CD4-positive, CD25-positive, alpha-beta regulatory T cell (primary cell): ENCODE data around the gene LRRIQ3. TPM values are rescaled to one million over a fixed set of nuclear protein-coding genes. Genes with fewer than 3 reads are reported as not detected.

Experiments
- ATAC-seq, 2 donors: fragments of 150-1000 bp; cut with Tn5 transposase; one replicate each; pipeline ENCODE4 v1.10.0; 2021; ENCODE audit warnings: low read depth in 2 of 2, moderate number of reproducible peaks in 2 of 2, moderate library complexity in 1 of 2
- DNase-seq, 3 donors: peaks; one replicate each; pipeline versions ENCODE4 v3.0.0 to v3.0.0-alpha.2; 2012 to 2022; ENCODE audit warnings: mixed read lengths in 1 of 3
- H3K27ac ChIP-seq: one replicate; pipeline ENCODE4 v1.7.0; 2013; ENCODE audit warnings: mild to moderate bottlenecking, low read length; ENCODE audit not compliant: insufficient read depth, poor library complexity, severe bottlenecking
- H3K27me3 ChIP-seq: one replicate; pipeline ENCODE4 v1.7.0; 2013; ENCODE audit warnings: low read length; ENCODE audit not compliant: control insufficient read depth, insufficient read depth
- H3K36me3 ChIP-seq: one replicate; pipeline ENCODE4 v1.7.0; 2013; ENCODE audit warnings: mild to moderate bottlenecking, low read length, moderate library complexity; ENCODE audit not compliant: control insufficient read depth, insufficient read depth
- H3K4me1 ChIP-seq: 2 replicates; pipeline ENCODE4 v1.7.0; 2013; ENCODE audit warnings: mild to moderate bottlenecking, low read length; ENCODE audit not compliant: insufficient read depth, control insufficient read depth, poor library complexity, severe bottlenecking
- H3K4me3 ChIP-seq: one replicate; pipeline ENCODE4 v1.7.0; 2013; ENCODE audit warnings: low read depth, mild to moderate bottlenecking, low read length, moderate library complexity
- H3K9me3 ChIP-seq, 2 experiments: 1 replicate in 1 of 2; 2 replicates in 1 of 2; pipeline ENCODE4 v1.7.0; 2013; ENCODE audit warnings: low read length in 2 of 2, mild to moderate bottlenecking in 1 of 2, moderate library complexity in 1 of 2; ENCODE audit not compliant: control insufficient read depth in 2 of 2
- H3K27ac Mint-ChIP-seq, 3 donors: one replicate each; pipeline ENCODE4 v1.8.0; 2020 to 2022; ENCODE audit warnings: mild to moderate bottlenecking in 3 of 3, mixed read lengths in 3 of 3, moderate library complexity in 2 of 3
- H3K27me3 Mint-ChIP-seq: one replicate; pipeline ENCODE4 v1.8.0; 2022; ENCODE audit warnings: mild to moderate bottlenecking, mixed read lengths
- H3K36me3 Mint-ChIP-seq: one replicate; pipeline ENCODE4 v1.8.0; 2020; ENCODE audit warnings: mixed read lengths
- H3K4me1 Mint-ChIP-seq, 4 donors: one replicate each; pipeline ENCODE4 v1.8.0; 2020 to 2022; ENCODE audit warnings: mixed read lengths in 4 of 4, mild to moderate bottlenecking in 1 of 4
- H3K4me3 Mint-ChIP-seq, 4 donors: one replicate each; pipeline ENCODE4 v1.8.0; 2020 to 2022; ENCODE audit warnings: mild to moderate bottlenecking in 4 of 4, mixed read lengths in 4 of 4, moderate library complexity in 3 of 4
- H3K9me3 Mint-ChIP-seq, 7 donors: one replicate each; pipeline ENCODE4 v1.8.0; 2020 to 2022; ENCODE audit warnings: mixed read lengths in 7 of 7, mild to moderate bottlenecking in 3 of 7, moderate library complexity in 2 of 7
- polyA plus RNA-seq, 4 donors: library from polyadenylated mRNA; unstranded; fragments of 300-500 nt; fragmentation: Illumina TruSeq; gene quantifications; one replicate each; pipeline ENCODE4 v1.2.3, GENCODE V29; 2021
- total RNA-seq: library from RNA; stranded (reverse); gene quantifications from one replicate; pipeline ENCODE4 v1.2.3, GENCODE V29; 2022

LRRIQ3 gene
- total and polyA plus RNA-seq, 5 donors from 2014 or later: 0.44 to 3.3 (median 1.8) TPM

DNA sequence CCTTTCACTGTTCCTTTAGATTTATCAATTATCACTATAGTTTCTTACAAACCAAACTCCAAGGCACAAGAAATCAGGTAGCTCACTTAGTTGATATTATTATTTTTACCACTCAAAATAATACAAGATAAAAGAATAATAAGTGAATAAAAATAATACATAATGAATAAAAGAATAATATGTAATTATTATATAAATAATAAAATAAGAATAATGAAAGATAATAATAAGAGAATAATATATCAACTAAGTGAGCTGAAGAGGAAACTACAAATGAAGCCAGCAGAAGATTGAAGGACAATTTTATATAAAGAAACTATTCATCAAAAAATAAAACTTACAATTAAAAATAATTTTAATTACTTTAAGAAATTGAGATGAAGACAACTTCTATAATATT lies 90.6 kb downstream of the LRRIQ3 start:
- Histone ChIP-seq H3K4me3 (no peak overlapping the region), H3K27me3 (no peaks in the 10 kb centered on the region), H3K9me3 (no peaks in the 10 kb centered on the region), H3K36me3 (no peaks in the 10 kb centered on the region), H3K4me1 (no peaks in the 10 kb centered on the region), H3K27ac (no peak overlapping the region)
- H3K9me3 Mint-ChIP-seq: peaks cover 0 to 6% (median 0%) of the 10 kb centered on the region in 7 donors
- DNase-seq (no peak), ATAC-seq (no peak)
- H3K27ac Mint-ChIP-seq: no peak overlapping the region
- H3K4me1 Mint-ChIP-seq: no peaks in the 10 kb centered on the region
- H3K36me3 Mint-ChIP-seq: no peaks in the 10 kb centered on the region
- no peaks in the 10 kb centered on the region for H3K27me3 Mint-ChIP-seq
- H3K4me3 Mint-ChIP-seq: no peak overlapping the region

- no peaks in the 10 kb centered on the region for H3K4me1 ChIP-seq
- Mint-ChIP-seq H3K4me1 (no peaks in the 10 kb centered on the region), H3K27me3 (no peaks in the 10 kb centered on the region), H3K27ac (no peak overlapping the region), H3K4me3 (no peak overlapping the region), H3K9me3 (peaks cover 0 to 21% (median 4%) of the 10 kb centered on the region in 7 donors), H3K36me3 (no peaks in the 10 kb centered on the region)
- no peak overlapping the region for H3K4me3 ChIP-seq
- H3K27ac ChIP-seq: no peak overlapping the region
- no peaks in the 10 kb centered on the region for H3K9me3 ChIP-seq
- DNase-seq (no peak), ATAC-seq (no peak)
- H3K27me3 ChIP-seq: no peaks in the 10 kb centered on the region
- no peaks in the 10 kb centered on the region for H3K36me3 ChIP-seq
Measured at GRCh38 chr1:74091371-74091770, 106.6 kb downstream of the LRRIQ3 start.

DNA sequence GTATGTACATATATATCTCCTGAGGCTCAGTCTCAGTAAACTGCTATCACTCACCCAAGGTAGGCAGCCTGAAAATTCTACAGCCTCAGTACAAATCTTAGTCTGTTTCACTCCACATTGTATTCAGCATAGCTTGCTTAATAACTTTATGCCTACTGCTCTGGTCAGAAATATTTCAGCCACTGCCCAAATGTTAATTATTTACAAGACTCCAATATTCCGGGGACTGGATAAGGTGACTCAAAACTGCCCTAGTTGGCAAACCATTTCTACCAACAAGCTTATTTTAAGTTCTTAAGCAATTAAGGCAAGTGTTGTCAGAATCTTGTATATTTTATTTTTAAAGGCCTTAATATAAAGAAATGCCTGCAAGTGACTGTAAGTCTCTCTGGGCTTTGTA lies 114.8 kb downstream of the LRRIQ3 start:
- H3K4me1 ChIP-seq: no peaks in the 10 kb centered on the region
- DNase-seq (no peak), ATAC-seq (no peak)
- Mint-ChIP-seq H3K4me3 (no peak overlapping the region), H3K27ac (no peak overlapping the region), H3K27me3 (peaks cover 4% of the 10 kb centered on the region), H3K4me1 (no peaks in the 10 kb centered on the region), H3K36me3 (no peaks in the 10 kb centered on the region), H3K9me3 (peaks cover 0 to 2% (median 0%) of the 10 kb centered on the region in 7 donors)
- H3K9me3 ChIP-seq: no peaks in the 10 kb centered on the region
- H3K36me3 ChIP-seq: no peaks in the 10 kb centered on the region
- H3K27ac ChIP-seq: no peak overlapping the region
- no peak overlapping the region for H3K4me3 ChIP-seq
- H3K27me3 ChIP-seq: no peaks in the 10 kb centered on the region

DNA sequence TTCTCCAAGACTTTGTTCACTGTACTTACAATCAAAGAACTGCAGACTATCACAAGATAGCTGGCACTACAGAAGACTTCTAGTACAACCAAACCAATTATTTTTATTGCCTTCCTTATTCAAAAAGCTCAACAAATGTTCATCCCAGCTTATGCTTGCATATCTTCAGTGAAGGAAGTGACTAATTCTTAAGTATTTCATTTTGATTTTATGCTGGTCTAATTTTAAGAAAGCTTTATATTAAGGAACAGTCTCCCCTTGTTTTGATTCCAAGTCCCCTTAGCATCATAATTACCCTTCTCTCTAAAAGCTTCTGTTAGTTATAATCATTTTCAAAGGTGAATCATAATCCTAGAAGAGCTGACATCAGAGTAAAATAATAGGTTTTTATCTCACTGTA lies 132.9 kb downstream of the LRRIQ3 start:
- ATAC-seq (no peak), DNase-seq (no peak)
- Mint-ChIP-seq H3K27ac (no peak overlapping the region), H3K9me3 (peaks cover 0 to 19% (median 4%) of the 10 kb centered on the region in 7 donors), H3K27me3 (no peaks in the 10 kb centered on the region), H3K36me3 (no peaks in the 10 kb centered on the region), H3K4me1 (no peaks in the 10 kb centered on the region), H3K4me3 (no peak overlapping the region)
- Histone ChIP-seq H3K4me3 (no peak overlapping the region), H3K9me3 (no peaks in the 10 kb centered on the region), H3K36me3 (no peaks in the 10 kb centered on the region), H3K27me3 (no peaks in the 10 kb centered on the region), H3K4me1 (no peaks in the 10 kb centered on the region), H3K27ac (no peak overlapping the region)

DNA sequence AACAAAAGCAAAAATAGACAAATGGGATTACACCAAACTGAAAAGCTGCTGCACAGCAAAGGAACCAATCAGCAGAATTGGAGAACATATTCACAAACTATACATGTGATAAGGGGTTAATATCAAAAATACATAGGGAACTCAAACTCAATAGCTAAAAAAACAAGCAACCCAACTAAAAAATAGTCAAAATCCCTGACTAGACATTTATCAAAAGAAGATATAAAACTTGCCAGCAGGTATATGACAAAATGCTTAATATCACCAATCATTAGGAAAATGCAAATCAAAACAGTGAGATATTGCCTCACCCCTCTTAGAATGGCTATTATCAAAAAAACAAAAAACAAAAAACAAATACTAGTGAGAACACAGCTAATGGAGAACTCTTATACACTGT lies 140.3 kb downstream of the LRRIQ3 start:
- no peak for ATAC-seq
- Histone ChIP-seq H3K9me3 (no peaks in the 10 kb centered on the region), H3K4me3 (no peak overlapping the region), H3K36me3 (no peaks in the 10 kb centered on the region), H3K27ac (no peak overlapping the region), H3K4me1 (no peaks in the 10 kb centered on the region), H3K27me3 (no peaks in the 10 kb centered on the region)
- no peaks in the 10 kb centered on the region for H3K36me3 Mint-ChIP-seq
- DNase-seq: no peak
- H3K27ac Mint-ChIP-seq: no peak overlapping the region
- H3K4me1 Mint-ChIP-seq: no peaks in the 10 kb centered on the region
- H3K27me3 Mint-ChIP-seq: no peaks in the 10 kb centered on the region
- H3K9me3 Mint-ChIP-seq: peaks cover 0 to 18% (median 5%) of the 10 kb centered on the region in 7 donors
- no peak overlapping the region for H3K4me3 Mint-ChIP-seq

GRCh38 chr1:74053407-74053806 lies 144.6 kb downstream of the LRRIQ3 start:
- no peaks in the 10 kb centered on the region for H3K36me3 Mint-ChIP-seq
- Histone ChIP-seq H3K27me3 (no peaks in the 10 kb centered on the region), H3K4me1 (no peaks in the 10 kb centered on the region), H3K9me3 (no peaks in the 10 kb centered on the region), H3K27ac (no peak overlapping the region), H3K4me3 (no peak overlapping the region), H3K36me3 (no peaks in the 10 kb centered on the region)
- no peak overlapping the region for H3K4me3 Mint-ChIP-seq
- H3K9me3 Mint-ChIP-seq: peaks cover 0 to 5% (median 0%) of the 10 kb centered on the region in 7 donors
- H3K27me3 Mint-ChIP-seq: no peaks in the 10 kb centered on the region
- H3K4me1 Mint-ChIP-seq: no peaks in the 10 kb centered on the region
- H3K27ac Mint-ChIP-seq: no peak overlapping the region
- no peak for DNase-seq
- no peak for ATAC-seq

DNA sequence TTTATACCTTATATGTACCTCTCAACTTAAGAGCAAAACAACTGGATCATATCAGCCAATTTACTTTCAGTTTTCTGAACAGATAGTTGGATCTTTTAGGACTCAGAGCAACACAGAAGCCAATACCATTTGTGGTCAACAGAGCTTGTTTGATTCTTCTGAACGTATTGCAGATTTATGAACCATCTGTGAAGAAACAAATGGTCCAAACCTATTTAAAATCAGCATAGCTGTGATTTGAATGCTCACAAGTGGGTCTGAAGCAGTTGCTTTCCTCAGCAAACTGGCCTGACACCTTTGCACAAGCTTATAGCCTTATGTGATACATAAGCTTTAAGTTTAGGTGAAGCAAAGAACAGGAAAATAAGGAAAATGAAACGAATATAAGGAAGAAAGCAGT lies 147.6 kb downstream of the LRRIQ3 start:
- H3K36me3 Mint-ChIP-seq: no peaks in the 10 kb centered on the region
- H3K9me3 Mint-ChIP-seq: peaks cover 0 to 16% (median 8%) of the 10 kb centered on the region in 7 donors
- no peak for ATAC-seq
- H3K4me1 Mint-ChIP-seq: no peaks in the 10 kb centered on the region
- no peak overlapping the region for H3K27ac Mint-ChIP-seq
- Histone ChIP-seq H3K9me3 (no peaks in the 10 kb centered on the region), H3K27ac (no peak overlapping the region), H3K27me3 (no peaks in the 10 kb centered on the region), H3K4me3 (no peak overlapping the region), H3K36me3 (no peaks in the 10 kb centered on the region), H3K4me1 (no peaks in the 10 kb centered on the region)
- no peak overlapping the region for H3K4me3 Mint-ChIP-seq
- no peaks in the 10 kb centered on the region for H3K27me3 Mint-ChIP-seq
- no peak for DNase-seq

DNA sequence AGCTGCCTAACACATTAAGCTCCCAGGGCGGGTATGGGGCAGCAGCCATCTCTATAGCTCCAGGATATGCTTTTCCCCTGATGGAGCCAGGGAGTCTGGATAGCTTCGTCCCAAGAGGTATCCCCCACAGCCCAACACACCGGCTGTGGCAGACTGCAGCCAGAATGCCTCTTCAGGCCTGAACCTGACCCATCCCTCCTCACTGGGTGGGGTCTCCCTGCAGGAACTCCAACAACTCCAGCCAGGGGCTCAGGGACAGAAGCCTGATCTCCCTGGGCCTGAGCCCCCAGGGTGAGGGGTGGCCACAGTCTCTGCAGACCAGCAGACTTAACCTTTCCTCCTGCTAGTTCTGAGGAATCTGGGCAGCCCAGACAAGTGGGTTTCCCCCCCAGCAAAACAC lies 159.9 kb downstream of the LRRIQ3 start:
- Histone ChIP-seq H3K27ac (no peak overlapping the region), H3K27me3 (no peaks in the 10 kb centered on the region), H3K36me3 (no peaks in the 10 kb centered on the region), H3K4me1 (no peaks in the 10 kb centered on the region), H3K4me3 (no peak overlapping the region), H3K9me3 (no peaks in the 10 kb centered on the region)
- Mint-ChIP-seq H3K4me1 (no peaks in the 10 kb centered on the region), H3K27ac (no peak overlapping the region), H3K36me3 (no peaks in the 10 kb centered on the region), H3K27me3 (no peaks in the 10 kb centered on the region), H3K4me3 (no peak overlapping the region), H3K9me3 (peaks cover 0 to 19% (median 14%) of the 10 kb centered on the region in 7 donors)
- ATAC-seq (no peak), DNase-seq (no peak)
